ENCODE data around the gene SLC30A4.

SLC30A4 gene, protein sequence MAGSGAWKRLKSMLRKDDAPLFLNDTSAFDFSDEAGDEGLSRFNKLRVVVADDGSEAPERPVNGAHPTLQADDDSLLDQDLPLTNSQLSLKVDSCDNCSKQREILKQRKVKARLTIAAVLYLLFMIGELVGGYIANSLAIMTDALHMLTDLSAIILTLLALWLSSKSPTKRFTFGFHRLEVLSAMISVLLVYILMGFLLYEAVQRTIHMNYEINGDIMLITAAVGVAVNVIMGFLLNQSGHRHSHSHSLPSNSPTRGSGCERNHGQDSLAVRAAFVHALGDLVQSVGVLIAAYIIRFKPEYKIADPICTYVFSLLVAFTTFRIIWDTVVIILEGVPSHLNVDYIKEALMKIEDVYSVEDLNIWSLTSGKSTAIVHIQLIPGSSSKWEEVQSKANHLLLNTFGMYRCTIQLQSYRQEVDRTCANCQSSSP

DNA sequence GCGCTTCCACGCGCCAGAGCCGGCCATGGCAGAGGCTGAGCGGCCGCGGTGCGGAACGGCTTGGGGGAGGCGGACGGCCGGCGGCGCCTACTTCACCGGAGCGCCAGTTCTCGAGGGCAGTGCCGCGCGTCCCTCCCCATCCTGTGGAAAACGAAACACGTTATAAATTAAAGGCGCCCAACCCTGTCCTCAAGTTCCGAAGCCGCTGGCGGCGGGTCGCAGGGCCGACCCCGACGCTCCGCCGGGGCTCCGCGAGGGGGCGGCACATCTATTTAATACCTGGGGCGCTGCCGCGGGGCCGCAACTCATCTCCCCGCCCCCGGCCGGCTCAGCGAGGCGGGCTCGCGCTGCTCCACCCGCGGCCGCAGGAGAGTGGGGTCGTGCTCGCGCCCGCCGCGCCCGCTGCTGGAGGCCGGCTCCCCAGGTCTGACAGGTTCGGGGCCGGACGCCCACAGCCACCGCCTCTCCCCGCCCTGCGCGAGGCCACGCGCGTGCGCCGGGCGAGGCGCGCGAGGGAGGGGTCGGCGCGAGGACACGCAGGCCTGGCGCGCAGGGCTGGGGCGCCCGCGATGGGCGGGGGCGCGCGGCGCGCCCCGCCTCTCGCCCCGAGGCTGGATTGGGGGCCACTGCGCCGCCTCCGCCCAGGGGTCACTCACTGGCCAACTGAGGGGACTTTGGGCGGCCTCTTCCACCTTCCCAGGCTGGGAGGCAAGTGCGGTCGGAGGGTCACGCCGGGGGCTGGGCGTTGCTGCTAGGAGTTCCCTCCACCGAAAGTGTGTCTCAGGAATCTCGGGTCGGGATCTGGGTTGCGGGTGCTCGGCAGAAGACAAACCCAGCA lies at the start of gene SLC30A4:
Gene SLC30A4 (minus strand): TSS at position 428 of the 838 bp plus-strand sequence. CDS start 401 bp downstream, at position 27.
- H3K27me3 ChIP-seq (ENCODE audit: control insufficient read depth in 1 of 2, insufficient read depth in 2 of 2, low read length in 2 of 2): no peaks in the 10 kb centered on the region
- H3K4me1 ChIP-seq (ENCODE audit: control insufficient read depth, insufficient read depth, low read length): peaks cover 13% of the 10 kb centered on the region
- H3K9me3 ChIP-seq (ENCODE audit: control insufficient read depth in 2 of 2, low read length in 2 of 2): no peaks in the 10 kb centered on the region
- H3K36me3 ChIP-seq (ENCODE audit: control insufficient read depth in 2 of 2, insufficient read depth in 2 of 2, low read length in 2 of 2): no peaks in the 10 kb centered on the region
- H3K4me3 ChIP-seq (ENCODE audit: low read length in 2 of 2): peak within 1 kb of the TSS; percentile 95
- peak within 1 kb of the TSS; percentile 66 for H3K27ac ChIP-seq (ENCODE audit: low read length)
- peak within 1 kb of the TSS; percentile 79 to 80 for H3K9ac ChIP-seq (ENCODE audit: low read length in 2 of 2)

DNA sequence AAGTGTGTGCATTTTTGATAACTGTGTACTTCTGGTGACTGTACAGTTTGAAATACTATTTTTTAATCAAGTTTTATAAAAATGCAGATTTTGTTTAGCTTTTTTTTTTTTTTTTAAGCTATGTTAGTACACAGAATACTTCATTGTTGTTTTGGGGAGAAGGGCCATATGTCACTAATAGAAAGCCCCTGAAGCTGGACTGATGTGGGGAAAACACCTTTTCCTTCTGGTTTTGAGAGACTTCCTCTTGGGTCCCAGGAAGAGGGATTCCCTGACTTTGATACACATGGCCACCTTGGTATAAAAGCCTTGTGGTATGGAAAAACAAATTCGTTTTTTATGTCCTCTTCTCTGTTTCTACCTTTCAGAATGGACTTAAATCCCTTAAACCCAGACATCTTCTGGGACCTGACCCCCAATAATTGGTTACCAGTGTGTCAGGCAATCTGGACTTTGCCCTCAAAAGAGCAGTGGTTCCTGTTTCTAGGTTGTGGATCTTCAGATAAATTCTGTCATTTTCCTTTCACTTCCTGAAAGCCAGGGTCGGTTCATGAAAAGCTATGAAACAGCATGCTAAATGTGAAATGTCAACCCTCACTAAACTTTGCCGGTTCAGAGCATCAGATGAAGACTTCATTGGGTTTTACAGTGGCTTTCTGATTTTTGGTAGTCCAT lies 33.5 kb upstream of the SLC30A4 start:
- Histone ChIP-seq H3K9ac (ENCODE audit: low read length in 2 of 2) (no peak overlapping the region), H3K27me3 (ENCODE audit: control insufficient read depth in 1 of 2, insufficient read depth in 2 of 2, low read length in 2 of 2) (no peaks in the 10 kb centered on the region), H3K4me3 (ENCODE audit: low read length in 2 of 2) (no peak overlapping the region), H3K36me3 (ENCODE audit: control insufficient read depth in 2 of 2, insufficient read depth in 2 of 2, low read length in 2 of 2) (no peaks in the 10 kb centered on the region), H3K4me1 (ENCODE audit: control insufficient read depth, insufficient read depth, low read length) (no peaks in the 10 kb centered on the region), H3K27ac (ENCODE audit: low read length) (no peak overlapping the region), H3K9me3 (ENCODE audit: control insufficient read depth in 2 of 2, low read length in 2 of 2) (no peaks in the 10 kb centered on the region)

DNA sequence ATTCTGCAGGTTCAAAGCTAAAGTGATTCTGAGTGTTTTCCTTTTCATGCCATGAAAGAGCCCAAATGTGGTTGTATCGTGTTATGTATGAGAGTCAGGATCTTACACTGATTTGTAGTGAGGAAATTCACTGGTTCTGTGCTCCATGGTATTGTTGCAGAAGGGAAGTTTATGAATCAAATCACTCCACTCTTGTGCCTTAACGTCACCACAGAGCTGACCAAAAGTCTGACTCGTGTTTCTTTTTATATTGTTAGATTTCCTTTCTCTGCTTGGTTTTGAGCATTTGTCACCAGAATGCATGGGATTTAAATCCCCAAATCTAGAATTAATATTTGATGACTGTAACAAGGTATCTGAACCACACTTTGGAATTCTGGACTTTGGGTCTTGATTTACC lies 29.1 kb upstream of the SLC30A4 start:
- Histone ChIP-seq H3K36me3 (ENCODE audit: control insufficient read depth in 2 of 2, insufficient read depth in 2 of 2, low read length in 2 of 2) (no peaks in the 10 kb centered on the region), H3K4me1 (ENCODE audit: control insufficient read depth, insufficient read depth, low read length) (no peaks in the 10 kb centered on the region), H3K27ac (ENCODE audit: low read length) (no peak overlapping the region), H3K27me3 (ENCODE audit: control insufficient read depth in 1 of 2, insufficient read depth in 2 of 2, low read length in 2 of 2) (no peaks in the 10 kb centered on the region), H3K4me3 (ENCODE audit: low read length in 2 of 2) (no peak overlapping the region), H3K9ac (ENCODE audit: low read length in 2 of 2) (no peak overlapping the region), H3K9me3 (ENCODE audit: control insufficient read depth in 2 of 2, low read length in 2 of 2) (no peaks in the 10 kb centered on the region)

DNA sequence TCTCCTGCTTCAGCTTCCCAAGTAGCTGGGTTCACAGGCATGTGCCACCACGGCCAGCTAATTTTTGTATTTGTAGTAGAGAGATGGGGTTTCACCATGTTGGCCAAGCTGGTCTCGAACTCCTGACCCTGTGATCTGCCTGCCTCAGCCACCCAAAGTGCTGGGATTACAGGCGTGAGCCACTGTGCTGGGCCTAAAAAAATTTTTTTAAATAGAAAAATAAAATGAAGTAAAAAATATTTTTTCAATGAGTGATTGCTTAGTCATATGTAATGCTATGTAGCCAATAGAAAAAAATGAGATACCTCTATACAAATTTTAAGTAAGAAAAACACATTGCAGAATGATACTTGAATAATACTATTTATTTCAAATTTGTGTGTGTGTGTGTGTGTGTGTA lies 27.9 kb upstream of the SLC30A4 start:
- Histone ChIP-seq H3K4me1 (ENCODE audit: control insufficient read depth, insufficient read depth, low read length) (no peaks in the 10 kb centered on the region), H3K9ac (ENCODE audit: low read length in 2 of 2) (no peak overlapping the region), H3K9me3 (ENCODE audit: control insufficient read depth in 2 of 2, low read length in 2 of 2) (no peaks in the 10 kb centered on the region), H3K36me3 (ENCODE audit: control insufficient read depth in 2 of 2, insufficient read depth in 2 of 2, low read length in 2 of 2) (no peaks in the 10 kb centered on the region), H3K27ac (ENCODE audit: low read length) (no peak overlapping the region), H3K27me3 (ENCODE audit: control insufficient read depth in 1 of 2, insufficient read depth in 2 of 2, low read length in 2 of 2) (no peaks in the 10 kb centered on the region), H3K4me3 (ENCODE audit: low read length in 2 of 2) (no peak overlapping the region)

DNA sequence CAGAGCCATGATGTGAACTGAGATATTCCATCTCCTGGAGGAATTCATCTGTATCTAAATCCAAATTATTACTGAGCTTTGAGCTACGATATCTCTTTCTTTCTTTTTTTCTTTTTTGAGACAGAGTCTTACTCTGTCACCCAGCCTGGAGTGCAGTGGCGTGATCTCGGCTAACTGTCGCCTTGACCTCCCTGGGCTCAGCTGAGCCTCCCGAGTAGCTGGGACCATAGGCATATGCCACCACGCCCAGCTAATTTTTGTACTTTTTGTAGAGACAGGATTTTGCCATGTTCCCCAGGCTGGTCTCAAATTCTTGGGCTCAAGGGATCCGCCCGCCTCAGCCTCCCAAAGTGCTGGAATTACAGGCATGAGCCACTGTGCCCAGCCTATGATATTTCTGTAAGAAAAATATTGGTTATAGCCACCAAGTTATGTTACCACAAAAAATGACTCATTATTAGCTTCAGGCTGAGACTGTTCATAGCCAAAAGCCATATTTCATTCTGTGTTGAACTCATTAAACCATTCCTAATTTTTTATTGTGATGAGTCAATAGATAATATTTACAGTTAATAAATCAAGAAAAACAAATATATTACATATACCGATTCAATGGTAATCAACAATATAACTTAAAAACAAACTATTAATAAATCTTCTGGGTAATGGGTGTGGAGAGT lies 27.1 kb upstream of the SLC30A4 start:
- Histone ChIP-seq H3K4me3 (ENCODE audit: low read length in 2 of 2) (no peak overlapping the region), H3K27me3 (ENCODE audit: control insufficient read depth in 1 of 2, insufficient read depth in 2 of 2, low read length in 2 of 2) (no peaks in the 10 kb centered on the region), H3K9me3 (ENCODE audit: control insufficient read depth in 2 of 2, low read length in 2 of 2) (no peaks in the 10 kb centered on the region), H3K27ac (ENCODE audit: low read length) (no peak overlapping the region), H3K36me3 (ENCODE audit: control insufficient read depth in 2 of 2, insufficient read depth in 2 of 2, low read length in 2 of 2) (no peaks in the 10 kb centered on the region), H3K9ac (ENCODE audit: low read length in 2 of 2) (no peak overlapping the region), H3K4me1 (ENCODE audit: control insufficient read depth, insufficient read depth, low read length) (no peaks in the 10 kb centered on the region)

DNA sequence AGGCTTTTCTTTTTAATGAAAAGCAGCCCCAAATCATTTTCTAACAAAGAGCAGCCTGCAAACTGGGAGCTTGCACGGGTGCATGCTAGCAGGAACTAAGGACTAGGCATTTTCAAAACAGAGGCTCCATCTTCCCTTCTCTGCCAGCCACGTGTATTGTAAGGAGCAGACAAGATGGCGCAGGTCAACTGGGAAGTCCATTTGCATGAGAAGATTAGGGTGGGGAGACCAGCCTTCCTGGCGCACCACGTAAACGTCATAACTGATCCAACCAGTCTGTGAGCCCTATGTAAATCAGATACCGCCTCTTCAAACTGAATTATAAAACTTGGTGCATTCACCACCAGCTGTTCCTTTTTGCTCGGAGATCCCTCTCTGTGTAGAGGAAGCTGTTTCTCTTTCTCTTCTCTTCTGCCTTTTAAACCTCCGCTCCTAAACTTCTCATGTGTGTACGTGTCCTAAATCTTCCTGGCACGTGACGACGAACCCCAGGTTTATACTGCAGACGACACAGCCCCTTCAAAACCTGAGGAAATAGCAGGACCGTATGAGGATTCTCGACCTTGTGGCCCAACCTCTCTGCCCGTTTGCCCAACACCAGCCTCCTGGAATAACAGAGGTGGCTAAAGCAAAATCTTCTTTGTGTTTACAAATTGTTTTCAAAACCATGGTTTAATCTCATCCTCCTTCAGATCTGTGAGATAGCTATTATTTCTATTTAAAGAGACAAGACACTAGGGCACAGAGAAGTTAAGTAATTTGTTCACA lies 26.4 kb upstream of the SLC30A4 start:
- no peak overlapping the region for H3K27ac ChIP-seq (ENCODE audit: low read length)
- no peaks in the 10 kb centered on the region for H3K9me3 ChIP-seq (ENCODE audit: control insufficient read depth in 2 of 2, low read length in 2 of 2)
- H3K27me3 ChIP-seq (ENCODE audit: control insufficient read depth in 1 of 2, insufficient read depth in 2 of 2, low read length in 2 of 2): no peaks in the 10 kb centered on the region
- H3K4me3 ChIP-seq (ENCODE audit: low read length in 2 of 2): no peak overlapping the region
- no peak overlapping the region for H3K9ac ChIP-seq (ENCODE audit: low read length in 2 of 2)
- H3K4me1 ChIP-seq (ENCODE audit: control insufficient read depth, insufficient read depth, low read length): no peaks in the 10 kb centered on the region
- no peaks in the 10 kb centered on the region for H3K36me3 ChIP-seq (ENCODE audit: control insufficient read depth in 2 of 2, insufficient read depth in 2 of 2, low read length in 2 of 2)

DNA sequence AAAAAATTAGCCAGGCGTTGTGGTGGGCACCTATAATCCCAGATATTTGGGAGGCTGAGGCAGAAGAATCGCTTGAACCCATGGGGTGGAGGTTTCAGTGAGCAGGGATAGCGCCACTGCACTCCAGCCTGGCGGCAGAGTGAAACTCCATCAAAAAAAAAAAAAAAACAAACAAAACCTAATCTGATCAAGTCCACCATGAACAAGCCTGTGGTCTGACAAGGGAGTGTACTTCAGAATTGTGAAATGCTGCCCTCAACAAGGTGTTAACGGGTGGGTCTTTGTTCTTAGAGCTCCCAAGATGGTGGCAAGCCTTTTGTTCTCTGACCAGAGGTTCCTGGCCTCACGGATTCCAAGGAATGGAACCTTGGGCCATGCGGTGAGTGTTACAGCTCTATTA lies 24.2 kb upstream of the SLC30A4 start:
- Histone ChIP-seq H3K36me3 (ENCODE audit: control insufficient read depth in 2 of 2, insufficient read depth in 2 of 2, low read length in 2 of 2) (no peaks in the 10 kb centered on the region), H3K4me3 (ENCODE audit: low read length in 2 of 2) (no peak overlapping the region), H3K9me3 (ENCODE audit: control insufficient read depth in 2 of 2, low read length in 2 of 2) (no peaks in the 10 kb centered on the region), H3K4me1 (ENCODE audit: control insufficient read depth, insufficient read depth, low read length) (no peaks in the 10 kb centered on the region), H3K27ac (ENCODE audit: low read length) (no peak overlapping the region), H3K27me3 (ENCODE audit: control insufficient read depth in 1 of 2, insufficient read depth in 2 of 2, low read length in 2 of 2) (no peaks in the 10 kb centered on the region), H3K9ac (ENCODE audit: low read length in 2 of 2) (no peak overlapping the region)

DNA sequence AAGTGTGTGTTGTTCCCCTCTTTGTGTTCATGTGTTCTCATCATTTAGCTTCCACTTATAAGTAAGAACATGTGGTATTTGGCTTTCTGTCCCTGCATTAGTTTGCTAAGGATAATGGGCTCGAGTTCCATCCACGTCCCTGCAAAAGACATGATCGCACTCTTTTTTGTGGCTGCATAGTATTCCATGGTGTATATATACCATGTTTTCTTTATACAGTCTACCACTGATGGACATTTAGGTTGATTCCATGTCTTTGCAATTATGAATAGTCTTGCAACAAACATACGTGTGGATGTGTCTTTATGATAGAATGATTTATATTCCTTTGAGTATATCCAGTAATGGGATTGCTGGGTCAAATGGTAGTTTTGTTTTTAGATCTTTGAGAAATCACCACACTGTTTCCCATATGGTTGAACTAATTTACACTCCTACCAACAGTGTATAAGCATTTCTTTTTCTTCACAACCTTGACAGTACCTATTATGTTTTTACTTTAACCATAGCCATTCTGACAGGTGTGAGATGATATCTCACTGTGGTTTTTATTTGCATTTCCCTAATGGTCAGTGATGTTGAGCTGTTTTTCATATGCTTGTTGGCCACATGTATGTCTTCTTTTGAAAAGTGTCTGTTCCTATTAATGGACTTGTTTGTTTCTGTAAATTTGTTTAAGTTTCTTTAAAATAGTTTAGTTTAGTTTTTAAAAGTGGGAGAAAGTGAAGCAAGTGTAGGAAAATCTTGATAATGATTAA lies 21.9 kb upstream of the SLC30A4 start:
- no peaks in the 10 kb centered on the region for H3K9me3 ChIP-seq (ENCODE audit: control insufficient read depth in 2 of 2, low read length in 2 of 2)
- H3K4me3 ChIP-seq (ENCODE audit: low read length in 2 of 2): no peak overlapping the region
- no peak overlapping the region for H3K27ac ChIP-seq (ENCODE audit: low read length)
- no peaks in the 10 kb centered on the region for H3K36me3 ChIP-seq (ENCODE audit: control insufficient read depth in 2 of 2, insufficient read depth in 2 of 2, low read length in 2 of 2)
- no peaks in the 10 kb centered on the region for H3K27me3 ChIP-seq (ENCODE audit: control insufficient read depth in 1 of 2, insufficient read depth in 2 of 2, low read length in 2 of 2)
- no peak overlapping the region for H3K9ac ChIP-seq (ENCODE audit: low read length in 2 of 2)
- H3K4me1 ChIP-seq (ENCODE audit: control insufficient read depth, insufficient read depth, low read length): no peaks in the 10 kb centered on the region

DNA sequence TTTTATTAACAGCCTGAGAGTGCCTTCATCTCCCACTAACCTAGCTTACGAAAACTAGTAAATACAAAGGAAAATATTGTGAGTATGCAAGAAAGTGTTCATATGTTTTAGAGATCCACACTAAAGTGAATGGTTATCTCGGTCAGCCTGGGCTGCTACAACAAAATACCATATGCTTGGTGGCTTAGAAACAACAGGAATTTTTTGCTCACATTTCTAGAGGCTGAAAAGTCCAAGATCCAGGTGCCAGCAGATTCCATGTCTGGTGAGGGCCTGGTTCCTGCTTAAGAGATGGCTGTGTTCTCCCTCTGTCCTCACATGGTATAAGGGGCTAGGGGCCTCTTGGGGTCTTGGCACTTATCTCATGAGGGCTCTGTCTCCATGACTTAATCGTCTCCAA lies 20.5 kb upstream of the SLC30A4 start:
- H3K36me3 ChIP-seq (ENCODE audit: control insufficient read depth in 2 of 2, insufficient read depth in 2 of 2, low read length in 2 of 2): no peaks in the 10 kb centered on the region
- H3K27me3 ChIP-seq (ENCODE audit: control insufficient read depth in 1 of 2, insufficient read depth in 2 of 2, low read length in 2 of 2): no peaks in the 10 kb centered on the region
- H3K4me3 ChIP-seq (ENCODE audit: low read length in 2 of 2): no peak overlapping the region
- no peak overlapping the region for H3K27ac ChIP-seq (ENCODE audit: low read length)
- no peaks in the 10 kb centered on the region for H3K4me1 ChIP-seq (ENCODE audit: control insufficient read depth, insufficient read depth, low read length)
- no peak overlapping the region for H3K9ac ChIP-seq (ENCODE audit: low read length in 2 of 2)
- no peaks in the 10 kb centered on the region for H3K9me3 ChIP-seq (ENCODE audit: control insufficient read depth in 2 of 2, low read length in 2 of 2)
